ENCODE results near the gene TPCN1. TPM values are rescaled to one million over a fixed set of nuclear protein-coding genes. Genes with fewer than 3 reads are reported as not detected.

TPCN1 gene
- total RNA-seq, 2 donors from 2014 or later: 84.1 to 93.5 TPM

GRCh38 chr12:113262710-113263109 is 41.4 kb downstream of the TPCN1 start:
- no peaks in the 10 kb centered on the region for H3K9me3 ChIP-seq
- ATAC-seq (ENCODE audit: insufficient number of reproducible peaks, low FRiP score, low read depth) (no peak), DNase-seq (ENCODE audit: low spot score) (no peak)
- peaks cover 32 to 38% of the 10 kb centered on the region in 2 donors for H3K4me1 ChIP-seq (ENCODE audit: control insufficient read depth in 1 of 2, low read depth in 2 of 2)
- no peaks in the 10 kb centered on the region for H3K27me3 ChIP-seq (replicated peaks; ENCODE audit: insufficient read depth)
- no peak for TF ChIP-seq CTCF (IDR thresholded peaks at IDR 0.05)
- peaks cover 26% of the 10 kb centered on the region for H3K36me3 ChIP-seq
- no peak overlapping the region for H3K27ac ChIP-seq
- H3K4me3 ChIP-seq: no peak overlapping the region

- H3K4me3 ChIP-seq: no peak overlapping the region
- H3K27me3 ChIP-seq (replicated peaks; ENCODE audit: insufficient read depth): no peaks in the 10 kb centered on the region
- peaks cover 34% of the 10 kb centered on the region for H3K36me3 ChIP-seq
- no peak for ATAC-seq (ENCODE audit: insufficient number of reproducible peaks, low FRiP score, low read depth)
- H3K9me3 ChIP-seq: no peaks in the 10 kb centered on the region
- H3K27ac ChIP-seq: no peak overlapping the region
- H3K4me1 ChIP-seq (ENCODE audit: control insufficient read depth in 1 of 2, low read depth in 2 of 2): peaks cover 25 to 37% of the 10 kb centered on the region in 2 donors
- no peak for TF ChIP-seq CTCF (IDR thresholded peaks at IDR 0.05)
- DNase-seq (ENCODE audit: low spot score): no peak
Observed at GRCh38 chr12:113263431-113263963, 42.2 kb downstream of the TPCN1 start.

- DNase-seq (ENCODE audit: low spot score): no peak
- H3K36me3 ChIP-seq: peaks cover 54% of the 10 kb centered on the region
Observed at GRCh38 chr12:113266106-113266895, 45.0 kb downstream of the TPCN1 start.

GRCh38 chr12:113267621-113268020 is 46.4 kb downstream of the TPCN1 start:
- Histone ChIP-seq H3K4me1 (ENCODE audit: control insufficient read depth in 1 of 2, low read depth in 2 of 2) (peaks cover 13 to 23% of the 10 kb centered on the region in 2 donors), H3K9me3 (no peaks in the 10 kb centered on the region), H3K4me3 (no peak overlapping the region), H3K27ac (no peak overlapping the region), H3K27me3 (replicated peaks; ENCODE audit: insufficient read depth) (no peaks in the 10 kb centered on the region), H3K36me3 (peaks cover 50% of the 10 kb centered on the region)
- DNase-seq (ENCODE audit: low spot score) (no peak), ATAC-seq (ENCODE audit: insufficient number of reproducible peaks, low FRiP score, low read depth) (no peak)
- TF ChIP-seq CTCF (IDR thresholded peaks at IDR 0.05): no peak

More at GRCh38 chr12:113266106-113266895, 45.0 kb downstream of the TPCN1 start:
- H3K27me3 ChIP-seq (replicated peaks; ENCODE audit: insufficient read depth): no peaks in the 10 kb centered on the region
- no peak for TF ChIP-seq CTCF (IDR thresholded peaks at IDR 0.05)
- H3K4me1 ChIP-seq (ENCODE audit: control insufficient read depth in 1 of 2, low read depth in 2 of 2): peaks cover 12 to 16% of the 10 kb centered on the region in 2 donors
- ATAC-seq (ENCODE audit: insufficient number of reproducible peaks, low FRiP score, low read depth): no peak
- H3K9me3 ChIP-seq: no peaks in the 10 kb centered on the region
- H3K27ac ChIP-seq: no peak overlapping the region
- no peak overlapping the region for H3K4me3 ChIP-seq

- Histone ChIP-seq H3K9me3 (no peaks in the 10 kb centered on the region), H3K36me3 (peaks cover 50% of the 10 kb centered on the region), H3K4me1 (ENCODE audit: control insufficient read depth in 1 of 2, low read depth in 2 of 2) (peaks cover 18 to 29% of the 10 kb centered on the region in 2 donors), H3K27me3 (replicated peaks; ENCODE audit: insufficient read depth) (no peaks in the 10 kb centered on the region), H3K27ac (no peak overlapping the region), H3K4me3 (no peak overlapping the region)
- DNase-seq (ENCODE audit: low spot score): no peak
- ATAC-seq (ENCODE audit: insufficient number of reproducible peaks, low FRiP score, low read depth): no peak
- TF ChIP-seq CTCF (IDR thresholded peaks at IDR 0.05): no peak
Observed at GRCh38 chr12:113268136-113268535, 46.9 kb downstream of the TPCN1 start.
